ENCODE results near the gene CFAP141. TPM values are rescaled to one million over a fixed set of nuclear protein-coding genes. Genes with fewer than 3 reads are reported as not detected.

The CFAP141 gene
- total and polyA plus RNA-seq, 2 experiments from 2014 or later: not detected

DNA sequence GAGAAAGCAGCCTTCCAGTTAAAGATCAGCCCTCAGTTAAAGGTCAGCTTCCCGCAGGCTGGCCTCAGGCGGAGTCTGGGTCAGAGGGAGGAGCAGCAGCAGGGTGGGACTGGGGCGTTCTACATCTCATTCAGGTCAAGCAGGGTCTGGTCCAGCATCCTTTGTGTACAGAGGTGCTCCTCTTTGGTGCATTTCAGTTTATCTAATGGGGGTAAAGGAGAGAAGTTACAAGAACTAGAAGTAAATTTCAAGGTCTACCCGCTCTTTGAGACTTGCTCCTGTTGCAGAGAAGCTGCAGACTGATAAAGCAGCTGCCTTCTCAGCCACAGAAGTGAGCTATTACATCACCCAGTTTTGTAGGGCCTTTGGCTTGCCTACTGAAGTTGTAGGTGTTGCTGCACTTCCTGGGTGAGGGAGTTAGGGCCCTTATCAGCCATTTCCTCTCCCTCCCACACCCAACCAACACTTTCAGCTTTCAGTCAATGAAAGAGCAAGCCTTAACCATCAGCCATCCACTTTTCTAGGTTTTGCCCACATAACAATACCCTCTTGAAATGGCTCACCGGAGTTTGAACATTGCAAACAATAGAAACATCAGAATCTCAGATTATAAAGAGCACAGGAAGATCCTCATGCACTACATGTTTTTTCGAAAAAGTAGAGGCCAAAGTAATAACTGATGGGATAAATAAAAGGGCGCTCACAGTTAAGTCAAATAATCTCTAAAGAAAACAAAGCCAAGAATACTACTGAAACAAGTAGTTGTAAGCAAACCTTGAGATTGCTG lies 48.4 kb downstream of the CFAP141 start:
- DNase-seq: peak; percentile 24
- H3K4me3 ChIP-seq: no peak overlapping the region
- H3K9me3 ChIP-seq (ENCODE audit: low read depth): no peaks in the 10 kb centered on the region
- no peak overlapping the region for H3K27ac ChIP-seq
- TF ChIP-seq EZH2 (IDR thresholded peaks at IDR 0.05; ENCODE audit: insufficient read depth, poor library complexity, severe bottlenecking): no peak
- TF ChIP-seq EZH2phosphoT487 (IDR thresholded peaks at IDR 0.05; ENCODE audit: insufficient read depth, low read depth): no peak
- H3K9ac ChIP-seq: no peak overlapping the region
- H3K79me2 ChIP-seq (ENCODE audit: insufficient read depth): peaks cover 39% of the 10 kb centered on the region
- no peak overlapping the region for H3K4me2 ChIP-seq (ENCODE audit: unreplicated experiment)
- no peaks in the 10 kb centered on the region for H3K4me1 ChIP-seq (ENCODE audit: insufficient read depth)
- H3K9me2 ChIP-seq (ENCODE audit: insufficient read depth): no peaks in the 10 kb centered on the region
- H3F3A ChIP-seq (ENCODE audit: insufficient read depth): peaks cover 67% of the 10 kb centered on the region
- in situ Hi-C loops (cut with MboI): no loop called here
- H2AFZ ChIP-seq: no peak overlapping the region
- 95 to 100% methylated on average over 7 of the region's 7 CpGs for whole genome bisulfite sequencing, 2 experiments (ENCODE audit: low coverage in 1 of 2, low lambda C conversion rate in 2 of 2, missing lambda C conversion rate in 2 of 2)
- no peaks in the 10 kb centered on the region for H4K20me1 ChIP-seq (ENCODE audit: insufficient read depth)
- peaks cover 51% of the 10 kb centered on the region for H3K36me3 ChIP-seq (ENCODE audit: low read depth)
- H3K27me3 ChIP-seq (replicated peaks; ENCODE audit: insufficient read depth): no peaks in the 10 kb centered on the region

DNA sequence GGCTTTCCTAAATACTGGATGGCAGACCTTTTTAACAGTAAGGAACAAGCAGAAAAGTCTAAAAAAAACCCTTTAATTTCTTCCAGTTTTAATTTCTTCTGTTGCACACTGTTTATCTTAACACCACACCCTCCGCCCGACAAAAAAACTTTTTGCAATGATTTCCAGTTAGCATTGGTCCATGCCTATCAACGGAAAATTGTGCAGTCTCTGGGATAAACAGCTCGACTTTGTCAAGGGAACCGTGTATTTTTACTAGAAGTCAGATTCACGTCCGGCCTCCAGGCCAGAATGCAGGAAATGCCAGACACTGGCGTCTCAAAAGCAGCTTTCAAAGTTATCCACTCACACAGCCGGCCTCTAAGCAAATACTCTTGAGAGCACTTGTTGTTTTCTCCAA lies 50.9 kb downstream of the CFAP141 start:
- Histone ChIP-seq H3F3A (ENCODE audit: insufficient read depth) (peaks cover 56% of the 10 kb centered on the region), H4K20me1 (ENCODE audit: insufficient read depth) (no peaks in the 10 kb centered on the region), H2AFZ (no peak overlapping the region), H3K4me2 (ENCODE audit: unreplicated experiment) (no peak overlapping the region), H3K9me2 (ENCODE audit: insufficient read depth) (no peaks in the 10 kb centered on the region), H3K4me1 (ENCODE audit: insufficient read depth) (0 out of 2 replicates have a peak, but pooled peaks cover 4% of the 10 kb centered on the region), H3K9ac (0 out of 2 replicates have a peak overlapping the region, but pooled peaks have one; percentile 3), H3K4me3 (no peak overlapping the region), H3K79me2 (ENCODE audit: insufficient read depth) (peaks cover 16% of the 10 kb centered on the region), H3K9me3 (ENCODE audit: low read depth) (no peaks in the 10 kb centered on the region), H3K27me3 (replicated peaks; ENCODE audit: insufficient read depth) (no peaks in the 10 kb centered on the region), H3K27ac (peak overlapping the region; percentile 38), H3K36me3 (ENCODE audit: low read depth) (peaks cover 35% of the 10 kb centered on the region)
- TF ChIP-seq EZH2 (IDR thresholded peaks at IDR 0.05; ENCODE audit: insufficient read depth, poor library complexity, severe bottlenecking) (no peak), EZH2phosphoT487 (IDR thresholded peaks at IDR 0.05; ENCODE audit: insufficient read depth, low read depth) (no peak)
- 22 to 25% methylated on average over 9 of the region's 9 CpGs for WGBS, 2 experiments (ENCODE audit: low coverage in 1 of 2, low lambda C conversion rate in 2 of 2, missing lambda C conversion rate in 2 of 2)
- DNase-seq: peak; percentile 41
- in situ Hi-C loops (cut with MboI): no loop called here

DNA sequence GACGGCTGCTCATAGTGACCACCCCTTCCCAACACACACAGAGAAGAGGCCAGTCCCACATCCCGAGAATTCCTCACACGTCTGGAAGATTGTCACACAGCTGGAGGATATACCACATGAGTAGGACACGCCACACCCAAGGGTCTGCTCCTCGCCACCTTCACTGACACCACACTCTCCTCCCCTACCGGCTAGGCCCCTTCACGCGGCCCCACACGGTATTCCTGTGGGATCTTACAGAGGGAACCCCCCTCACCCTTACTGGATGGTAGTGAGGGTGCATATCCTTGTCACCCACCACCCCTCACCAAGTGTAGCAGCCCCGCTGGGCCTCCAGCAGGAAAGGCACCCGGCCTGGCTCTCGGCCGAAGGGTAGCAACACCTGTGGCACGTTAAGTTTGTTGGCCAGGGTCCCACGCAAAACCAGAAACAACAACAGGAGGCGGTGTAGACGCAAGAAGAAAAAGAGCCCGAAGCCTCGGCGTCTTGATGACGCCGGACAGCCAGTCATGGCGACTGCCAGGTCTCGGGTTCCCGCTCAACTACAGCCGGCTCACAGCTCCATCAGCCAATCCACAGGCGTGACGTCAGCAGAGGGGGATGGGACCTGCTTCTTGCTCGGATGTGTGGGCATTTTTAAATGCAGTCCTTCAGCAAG lies 51.5 kb downstream of the CFAP141 start, which contains the start of gene NUP210L:
TSS of gene NUP210L (minus strand) at position 540 of the 658 bp plus-strand sequence.
- in situ Hi-C loops (cut with MboI): no loop called here
- Histone ChIP-seq H3F3A (ENCODE audit: insufficient read depth) (peaks cover 52% of the 10 kb centered on the region), H3K79me2 (ENCODE audit: insufficient read depth) (peaks cover 10% of the 10 kb centered on the region), H3K4me2 (ENCODE audit: unreplicated experiment) (no peak within 1 kb of the TSS), H3K27me3 (replicated peaks; ENCODE audit: insufficient read depth) (no peaks in the 10 kb centered on the region), H3K4me1 (ENCODE audit: insufficient read depth) (0 out of 2 replicates have a peak, but pooled peaks cover 4% of the 10 kb centered on the region), H3K4me3 (no peak within 1 kb of the TSS), H4K20me1 (ENCODE audit: insufficient read depth) (no peaks in the 10 kb centered on the region), H3K9me3 (ENCODE audit: low read depth) (no peaks in the 10 kb centered on the region), H3K9ac (0 out of 2 replicates have a peak within 1 kb of the TSS, but pooled peaks have one; percentile 3), H3K36me3 (ENCODE audit: low read depth) (peaks cover 29% of the 10 kb centered on the region), H2AFZ (no peak within 1 kb of the TSS), H3K27ac (peak within 1 kb of the TSS; percentile 38), H3K9me2 (ENCODE audit: insufficient read depth) (no peaks in the 10 kb centered on the region)
- peak; percentile 36 for DNase-seq
- WGBS, 2 experiments (ENCODE audit: low coverage in 1 of 2, low lambda C conversion rate in 2 of 2, missing lambda C conversion rate in 2 of 2): 77 to 78% methylated on average over 24 to 29 of the region's 29 CpGs
- TF ChIP-seq EZH2 (IDR thresholded peaks at IDR 0.05; ENCODE audit: insufficient read depth, poor library complexity, severe bottlenecking): no peak
- no peak for TF ChIP-seq EZH2phosphoT487 (IDR thresholded peaks at IDR 0.05; ENCODE audit: insufficient read depth, low read depth)

DNA sequence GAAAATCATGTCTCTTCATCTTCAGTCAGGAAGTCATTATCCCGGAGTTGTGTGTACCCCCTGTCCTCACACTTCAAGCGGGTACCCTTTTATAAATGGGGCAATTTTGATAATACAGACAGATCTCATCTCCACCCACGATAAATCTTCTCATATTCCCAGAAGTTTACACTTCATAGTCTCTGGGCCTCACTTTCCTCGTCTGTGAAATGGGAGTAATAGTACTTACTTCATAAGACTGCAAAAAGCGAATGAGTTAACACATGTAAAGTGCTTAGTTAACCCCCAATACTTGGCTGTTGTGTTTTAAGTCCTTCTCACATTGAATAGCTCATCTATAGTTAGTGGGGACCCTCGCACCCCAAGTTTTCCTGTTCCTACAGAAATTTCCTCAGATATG lies 52.1 kb downstream of the CFAP141 start:
- Histone ChIP-seq H3K9ac (no peak overlapping the region), H3K27ac (no peak overlapping the region), H3K79me2 (ENCODE audit: insufficient read depth) (peaks cover 4% of the 10 kb centered on the region), H3K4me1 (ENCODE audit: insufficient read depth) (0 out of 2 replicates have a peak, but pooled peaks cover 4% of the 10 kb centered on the region), H3K9me3 (ENCODE audit: low read depth) (no peaks in the 10 kb centered on the region), H3F3A (ENCODE audit: insufficient read depth) (peaks cover 46% of the 10 kb centered on the region), H3K27me3 (replicated peaks; ENCODE audit: insufficient read depth) (no peaks in the 10 kb centered on the region), H3K9me2 (ENCODE audit: insufficient read depth) (no peaks in the 10 kb centered on the region), H2AFZ (no peak overlapping the region), H4K20me1 (ENCODE audit: insufficient read depth) (no peaks in the 10 kb centered on the region), H3K4me3 (no peak overlapping the region), H3K4me2 (ENCODE audit: unreplicated experiment) (no peak overlapping the region), H3K36me3 (ENCODE audit: low read depth) (peaks cover 23% of the 10 kb centered on the region)
- TF ChIP-seq EZH2phosphoT487 (IDR thresholded peaks at IDR 0.05; ENCODE audit: insufficient read depth, low read depth) (no peak), EZH2 (IDR thresholded peaks at IDR 0.05; ENCODE audit: insufficient read depth, poor library complexity, severe bottlenecking) (no peak)
- 95 to 97% methylated on average over 6 of the region's 6 CpGs for whole genome bisulfite sequencing, 2 experiments (ENCODE audit: low coverage in 1 of 2, low lambda C conversion rate in 2 of 2, missing lambda C conversion rate in 2 of 2)
- no peak for DNase-seq
- in situ Hi-C loops (cut with MboI): no loop called here
